GM18499 (cell line): ENCODE data around the gene SLC29A4.
"Not testable (repeated sequence)": the region's sequence is repeated elsewhere in the genome, so short reads cannot be mapped to it uniquely, and the experiment has no call there.

Experiments
- ATAC-seq: cut with Tn5 transposase; IDR thresholded peaks from one replicate; pipeline ENCODE4 v1.9.1; 2021; ENCODE audit warnings: moderate number of reproducible peaks; ENCODE audit not compliant: insufficient read depth, unreplicated experiment

The SLC29A4 gene

GRCh38 chr7:5273831-5274405, 8.8 kb upstream of the SLC29A4 start:
- ATAC-seq: not testable (repeated sequence)

DNA sequence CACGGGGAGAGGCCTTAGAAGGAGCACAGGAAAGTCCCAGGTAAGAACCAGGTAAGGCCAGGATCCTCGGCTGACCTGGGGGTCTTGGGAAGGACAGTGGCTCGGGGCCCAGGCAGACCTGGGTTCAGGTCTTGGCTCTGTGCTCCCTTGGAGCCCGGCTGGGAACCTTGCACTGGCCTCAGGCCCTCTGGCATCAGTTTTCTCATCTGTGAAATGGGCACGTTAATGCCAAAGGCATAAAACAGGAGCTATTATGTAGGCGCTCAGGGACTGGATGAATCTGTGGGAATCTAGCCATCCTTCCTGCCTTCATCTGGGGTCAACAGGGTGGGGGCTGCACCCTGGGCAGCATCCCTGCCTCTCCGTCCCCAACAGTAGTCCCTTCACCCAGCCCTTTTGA, 8.3 kb upstream of the SLC29A4 start:
- no peak for ATAC-seq

DNA sequence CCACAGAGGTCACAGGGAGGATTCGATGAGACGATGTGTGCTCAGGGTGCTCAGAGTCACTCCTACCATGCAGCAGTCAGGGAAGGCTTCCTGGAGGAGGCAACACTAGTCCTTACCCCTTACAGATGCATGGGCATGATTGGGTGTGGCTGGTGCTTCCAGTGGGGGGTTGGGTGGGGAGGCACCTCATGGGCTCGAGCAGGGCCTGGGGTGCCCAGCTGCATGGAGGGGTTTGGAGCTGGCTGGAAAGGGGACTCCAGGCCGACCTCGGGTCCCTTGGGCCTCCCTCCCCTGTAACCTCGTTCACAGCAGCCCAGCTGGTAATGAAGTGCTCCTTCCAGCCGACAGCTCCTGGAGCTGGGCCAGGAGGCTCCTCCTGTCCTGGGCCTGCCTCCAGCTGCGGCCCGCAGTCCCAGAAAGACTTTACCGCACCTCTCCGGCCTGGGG, 7.7 kb upstream of the SLC29A4 start:
- ATAC-seq: not testable (repeated sequence)

DNA sequence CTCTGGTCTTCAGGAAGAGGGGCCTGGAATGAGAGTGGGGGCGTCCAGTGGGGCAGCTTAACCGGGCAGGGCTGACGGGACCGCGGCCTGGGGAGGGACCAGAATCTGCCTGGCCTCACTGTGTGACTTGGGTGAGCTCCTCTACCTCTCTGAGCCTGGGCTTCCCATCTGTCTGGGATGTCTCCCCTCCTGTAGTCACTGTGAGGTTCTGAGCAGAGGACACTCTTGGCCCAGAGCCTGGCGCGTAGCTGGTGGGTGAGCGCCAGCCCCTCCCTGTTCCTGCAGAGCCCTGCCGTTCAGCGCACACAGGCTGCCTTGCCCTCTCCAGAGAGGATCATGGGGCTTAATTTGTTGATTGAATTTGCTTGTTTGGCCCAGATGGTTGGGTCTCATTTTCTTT, 7.2 kb upstream of the SLC29A4 start:
- not testable (repeated sequence) for ATAC-seq

- not testable (repeated sequence) for ATAC-seq
These were observed 6.6 kb upstream of the SLC29A4 start for GRCh38 chr7:5276123-5276522.

DNA sequence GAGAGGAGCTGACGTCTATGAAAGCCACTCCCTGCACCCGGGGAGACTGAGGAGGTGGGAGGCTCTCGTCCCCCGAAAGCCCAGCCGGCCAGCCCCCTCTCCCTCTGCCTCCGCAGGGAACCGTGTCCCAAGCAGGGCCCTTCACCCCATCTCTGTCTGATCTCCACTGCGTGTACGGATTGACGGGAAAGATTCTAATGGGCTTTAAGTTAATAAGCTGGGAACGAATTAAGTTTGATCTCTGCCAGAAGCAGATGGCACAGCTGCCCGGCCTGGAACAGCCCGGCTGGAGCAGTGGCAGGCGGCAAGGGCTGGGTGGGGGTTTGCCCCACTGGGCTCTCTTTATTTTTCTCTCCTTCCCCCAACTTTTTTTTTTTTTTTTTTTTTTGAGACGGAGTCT, 6.1 kb upstream of the SLC29A4 start:
- ATAC-seq: no peak

DNA sequence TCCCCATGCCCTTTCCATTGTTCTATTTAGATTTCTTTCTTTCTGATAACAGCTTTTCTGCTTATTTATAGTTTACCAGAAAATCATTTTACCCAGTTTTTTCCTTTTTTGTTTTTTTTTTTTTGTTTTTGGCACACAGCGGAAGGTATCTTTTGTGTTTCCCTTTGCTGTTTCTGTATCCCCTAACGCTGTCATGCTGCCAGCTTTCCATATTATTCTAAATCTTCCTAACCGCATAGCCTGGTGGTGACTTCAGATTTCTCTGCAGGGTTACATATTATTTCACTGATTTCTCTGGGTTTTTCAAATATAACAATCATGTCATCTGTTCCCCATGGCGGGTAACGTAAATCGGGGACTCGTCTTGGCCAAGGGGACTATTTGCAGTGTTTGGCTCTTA, 4.0 kb upstream of the SLC29A4 start:
- no peak for ATAC-seq

- no peak for ATAC-seq
These were observed 3.0 kb upstream of the SLC29A4 start for GRCh38 chr7:5279734-5280133.

DNA sequence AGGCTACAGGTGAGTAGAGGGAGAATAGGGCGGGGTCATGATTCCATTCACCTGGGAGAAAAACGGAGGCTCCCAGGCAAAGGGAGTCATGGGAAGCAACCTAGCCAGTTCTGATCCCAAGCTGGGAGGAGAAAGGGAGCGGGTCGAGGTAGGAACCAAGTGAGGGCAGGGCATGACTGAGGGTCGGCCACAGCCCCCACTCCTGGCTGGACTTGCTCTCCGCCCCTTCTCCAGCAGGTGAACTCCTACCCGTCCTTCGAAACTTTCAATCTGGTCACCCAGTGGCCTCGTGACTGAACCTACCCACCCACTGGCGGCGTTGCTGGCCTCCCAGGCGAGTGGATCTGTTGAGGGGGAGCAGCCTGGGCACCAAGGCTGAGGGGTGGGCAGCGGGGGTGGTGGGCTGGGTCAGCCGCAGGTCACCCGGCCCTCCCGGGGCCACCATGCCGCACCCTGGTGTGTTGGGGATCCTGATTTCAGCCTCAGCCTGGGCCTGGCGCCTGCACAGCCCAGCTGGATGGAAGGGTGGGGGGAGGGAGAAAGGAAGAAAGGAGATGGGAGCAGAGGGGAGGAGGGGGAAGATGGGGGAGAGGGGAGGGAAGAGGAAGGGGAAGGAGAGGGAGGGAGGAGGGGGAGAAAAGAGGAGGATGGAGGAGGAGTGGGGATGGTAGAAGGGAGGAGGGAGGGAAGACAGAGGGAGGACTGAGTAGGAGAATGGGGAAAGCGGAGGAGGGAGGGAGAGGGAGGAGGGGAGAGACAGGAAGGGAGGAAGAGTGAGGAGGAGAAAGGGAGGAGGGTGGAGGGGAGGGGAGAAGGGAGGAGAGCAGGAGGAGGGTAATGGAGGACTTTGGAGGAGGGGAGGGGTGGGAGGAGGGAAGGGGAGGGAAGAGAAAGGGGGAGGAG, 894 bp upstream of the SLC29A4 start:
- not testable (repeated sequence) for ATAC-seq

- ATAC-seq: no peak
These were observed 919 bp downstream of the SLC29A4 start for GRCh38 chr7:5283421-5284303.

DNA sequence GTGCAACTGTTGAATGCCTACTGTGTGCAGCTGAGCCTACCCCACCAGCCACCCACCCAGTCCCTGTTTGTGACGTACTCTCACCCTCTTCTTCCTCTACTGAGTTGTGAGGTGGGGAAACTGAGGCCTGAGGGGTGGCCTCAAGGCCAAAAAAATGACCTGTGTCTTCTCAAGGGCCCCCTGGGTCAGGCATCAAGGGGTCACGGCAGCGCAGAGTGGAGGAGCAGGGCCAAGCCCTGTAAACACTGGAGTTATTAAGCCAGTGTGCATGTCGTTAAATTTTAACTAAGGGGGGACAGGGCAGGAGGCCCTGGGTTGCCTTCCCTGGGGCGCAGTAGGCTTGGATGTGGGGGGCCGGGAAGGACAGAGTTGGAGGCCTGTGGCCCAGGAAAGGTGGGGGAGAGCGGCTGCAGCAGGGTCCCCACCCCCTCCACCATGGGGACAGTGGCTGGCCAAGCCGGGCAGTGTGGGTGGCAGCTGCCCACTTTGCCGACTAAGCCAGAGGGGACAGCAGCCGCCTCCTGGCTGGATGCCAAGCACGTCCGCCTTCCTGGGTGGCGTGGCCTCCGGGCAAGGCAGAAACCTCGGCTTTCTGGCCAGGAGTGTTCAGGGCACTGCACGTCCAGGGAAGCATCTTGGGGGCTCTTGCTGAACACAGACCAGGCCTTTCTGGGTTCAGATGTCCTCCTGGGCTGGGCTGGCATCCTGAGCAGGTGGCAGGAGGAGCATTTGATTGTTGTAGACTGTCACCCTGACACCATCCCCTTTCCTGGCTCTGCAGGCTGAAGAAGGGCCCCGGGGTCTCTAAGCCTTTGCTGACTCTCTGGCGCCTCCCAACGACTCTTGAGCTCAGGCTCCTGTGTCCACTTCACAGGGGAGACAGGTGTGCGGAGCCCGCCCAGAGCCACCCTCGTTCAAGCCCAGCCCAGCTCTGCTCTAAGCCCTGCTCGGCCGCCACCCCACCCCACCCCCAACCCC, 1.9 kb downstream of the SLC29A4 start:
- no peak for ATAC-seq

DNA sequence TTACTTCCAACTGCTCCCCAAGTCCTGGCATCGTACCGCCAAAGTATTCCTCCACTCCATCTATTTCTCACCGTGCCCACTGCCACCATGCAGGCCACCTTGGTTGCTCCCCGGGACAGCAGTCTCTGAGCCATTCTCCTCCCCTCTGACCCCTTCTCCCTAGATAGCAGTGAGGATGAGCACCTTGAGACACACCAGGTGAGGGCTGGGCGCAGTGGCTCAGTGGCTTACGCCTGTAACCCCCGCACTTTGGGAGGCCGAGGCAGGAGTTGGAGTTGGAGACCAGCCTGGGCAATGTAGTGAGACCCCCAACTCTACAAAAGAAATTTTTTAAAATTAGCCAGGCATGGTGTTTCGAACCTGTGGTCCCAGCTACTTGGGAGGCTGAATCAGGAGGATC, 4.2 kb downstream of the SLC29A4 start:
- ATAC-seq: no peak

DNA sequence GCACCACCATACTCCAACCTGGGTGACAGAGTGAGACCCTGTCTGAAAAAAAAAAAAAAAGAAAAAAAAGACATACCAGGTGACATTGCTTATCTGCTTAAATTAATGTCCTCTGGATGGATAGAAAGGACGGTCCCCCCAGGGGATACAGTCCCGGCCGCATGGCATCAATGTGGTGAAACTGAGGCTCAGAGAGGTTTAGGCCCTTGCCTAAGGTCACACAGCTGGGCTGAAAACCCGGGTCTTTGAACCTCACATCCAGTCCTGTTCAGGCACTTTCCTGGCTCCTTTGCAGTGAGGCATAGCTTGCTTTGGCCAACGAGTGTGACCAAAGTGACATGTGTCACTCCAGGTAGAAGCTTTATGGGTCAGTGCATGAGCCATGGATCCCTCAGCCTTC, 4.6 kb downstream of the SLC29A4 start:
- ATAC-seq: not testable (repeated sequence)

- ATAC-seq: no peak
These were observed 5.1 kb downstream of the SLC29A4 start for GRCh38 chr7:5287802-5288201.

GRCh38 chr7:5288560-5288959, 5.8 kb downstream of the SLC29A4 start:
- ATAC-seq: not testable (repeated sequence)

DNA sequence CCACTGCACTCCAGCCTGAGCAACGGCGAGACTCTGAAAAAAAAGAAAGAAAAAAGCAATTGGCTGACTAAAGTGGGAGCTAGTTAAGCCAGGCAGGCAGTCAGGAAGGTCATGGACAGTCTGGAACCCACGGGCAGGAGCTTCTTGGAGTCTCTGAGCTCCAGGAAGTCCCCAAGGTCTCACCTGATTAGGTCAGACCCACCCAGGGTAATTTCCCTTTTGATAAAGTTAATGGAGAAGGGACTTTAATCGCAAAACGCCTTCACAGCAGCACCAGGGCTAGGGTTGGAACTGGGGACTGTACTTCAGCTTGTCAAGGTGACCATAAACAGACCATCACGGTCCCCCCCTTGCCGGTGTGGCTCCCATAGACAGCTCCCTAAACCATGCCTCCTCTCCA, 6.6 kb downstream of the SLC29A4 start:
- no peak for ATAC-seq

DNA sequence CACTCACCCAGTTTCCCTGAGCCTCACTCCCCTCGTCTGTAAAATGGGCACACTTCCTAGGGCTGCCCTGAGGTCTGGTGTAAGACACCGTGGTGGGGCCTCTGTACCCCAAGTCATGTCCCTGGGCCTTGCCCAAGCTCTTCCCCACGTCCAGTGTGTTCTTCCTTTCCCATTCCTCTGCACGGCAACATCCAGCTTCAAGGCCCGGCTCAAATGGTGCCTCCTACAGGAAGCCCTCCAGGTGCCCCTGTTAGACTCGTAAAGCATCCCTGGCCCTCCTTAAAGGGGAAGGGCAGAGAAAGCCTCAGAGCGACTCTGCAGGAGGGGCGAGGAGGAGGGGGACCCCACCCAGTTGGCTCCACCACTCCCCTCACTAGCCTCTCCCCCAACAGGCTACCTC, 8.6 kb downstream of the SLC29A4 start:
- no peak for ATAC-seq

GRCh38 chr7:5291711-5292335, 9.1 kb downstream of the SLC29A4 start:
- not testable (repeated sequence) for ATAC-seq
